ES-I3 (cell line): Measurements from ENCODE around the gene TMEM184A.

ENCODE experiments used
- H3K36me3 ChIP-seq: 2 replicates; pipeline ENCODE4 v1.6.1; 2013; ENCODE audit warnings: mild to moderate bottlenecking, low read length, control low read depth, moderate library complexity; ENCODE audit not compliant: insufficient read depth
- H3K4me1 ChIP-seq: 2 replicates; pipeline ENCODE4 v1.6.1; 2013; ENCODE audit warnings: mild to moderate bottlenecking, control low read depth, low read length; ENCODE audit not compliant: insufficient read depth
- H3K9ac ChIP-seq: 2 replicates; pipeline ENCODE4 v1.6.1; 2013; ENCODE audit warnings: low read depth, mild to moderate bottlenecking, low read length, moderate library complexity
- H3K9me3 ChIP-seq: 2 replicates; pipeline ENCODE4 v1.6.1; 2013; ENCODE audit warnings: mild to moderate bottlenecking, low read length, moderate library complexity; ENCODE audit not compliant: control insufficient read depth, insufficient read depth

TMEM184A gene

GRCh38 chr7:1555813-1556543 is at the start of gene TMEM184A:
Gene TMEM184A, minus strand, starts transcription at chr7:1556205. Its CDS starts 721 bp downstream, at chr7:1555484.
- Histone ChIP-seq H3K36me3 (no peaks in the 10 kb centered on the region), H3K9ac (peak within 1 kb of the TSS; percentile 14; the same call in 1 of the 2 replicates), H3K4me1 (peaks cover 10% of the 10 kb centered on the region; the same call in 1 of the 2 replicates), H3K9me3 (no peaks in the 10 kb centered on the region)

GRCh38 chr7:1604383-1604782 is 48.4 kb upstream of the TMEM184A start:
- no peak overlapping the region for H3K9ac ChIP-seq
- no peaks in the 10 kb centered on the region for H3K9me3 ChIP-seq
- peaks cover 5% of the 10 kb centered on the region for H3K4me1 ChIP-seq
- H3K36me3 ChIP-seq = no peaks in the 10 kb centered on the region

GRCh38 chr7:1603346-1604225 is 47.6 kb upstream of the TMEM184A start:
- Histone ChIP-seq H3K36me3 (no peaks in the 10 kb centered on the region), H3K9ac (no peak overlapping the region), H3K9me3 (no peaks in the 10 kb centered on the region), H3K4me1 (peaks cover 5% of the 10 kb centered on the region)

GRCh38 chr7:1602386-1602785 is 46.4 kb upstream of the TMEM184A start:
- Histone ChIP-seq H3K36me3 (no peaks in the 10 kb centered on the region), H3K4me1 (peaks cover 3% of the 10 kb centered on the region), H3K9ac (no peak overlapping the region), H3K9me3 (no peaks in the 10 kb centered on the region)

- no peaks in the 10 kb centered on the region for H3K4me1 ChIP-seq
- H3K9ac ChIP-seq = no peak overlapping the region
- no peaks in the 10 kb centered on the region for H3K36me3 ChIP-seq
- no peaks in the 10 kb centered on the region for H3K9me3 ChIP-seq
Measured at GRCh38 chr7:1601956-1602355, 46.0 kb upstream of the TMEM184A start.

- H3K36me3 ChIP-seq = no peaks in the 10 kb centered on the region
- H3K9me3 ChIP-seq = no peaks in the 10 kb centered on the region
- no peaks in the 10 kb centered on the region for H3K4me1 ChIP-seq
- H3K9ac ChIP-seq = no peak overlapping the region
Measured at GRCh38 chr7:1599640-1600395, 43.8 kb upstream of the TMEM184A start.

- no peak overlapping the region for H3K9ac ChIP-seq
- no peaks in the 10 kb centered on the region for H3K9me3 ChIP-seq
- H3K36me3 ChIP-seq = no peaks in the 10 kb centered on the region
- no peaks in the 10 kb centered on the region for H3K4me1 ChIP-seq
Measured at GRCh38 chr7:1598961-1599639, 43.1 kb upstream of the TMEM184A start.

- no peaks in the 10 kb centered on the region for H3K9me3 ChIP-seq
- no peaks in the 10 kb centered on the region for H3K36me3 ChIP-seq
- H3K9ac ChIP-seq = no peak overlapping the region
- peaks cover under 1% of the 10 kb centered on the region; the same call in 1 of the 2 replicates for H3K4me1 ChIP-seq
Measured at GRCh38 chr7:1598286-1598685, 42.3 kb upstream of the TMEM184A start.

- no peaks in the 10 kb centered on the region for H3K36me3 ChIP-seq
- H3K9ac ChIP-seq = no peak overlapping the region
- H3K9me3 ChIP-seq = no peaks in the 10 kb centered on the region
- H3K4me1 ChIP-seq = peaks cover 3% of the 10 kb centered on the region; the same call in 1 of the 2 replicates
Measured at GRCh38 chr7:1597791-1598190, 41.8 kb upstream of the TMEM184A start.

- Histone ChIP-seq H3K9ac (no peak overlapping the region), H3K36me3 (no peaks in the 10 kb centered on the region), H3K4me1 (peaks cover 3% of the 10 kb centered on the region; the same call in 1 of the 2 replicates), H3K9me3 (no peaks in the 10 kb centered on the region)
Measured at GRCh38 chr7:1597066-1597760, 41.2 kb upstream of the TMEM184A start.

- no peak overlapping the region for H3K9ac ChIP-seq
- H3K4me1 ChIP-seq = peaks cover 3% of the 10 kb centered on the region; the same call in 1 of the 2 replicates
- H3K9me3 ChIP-seq = no peaks in the 10 kb centered on the region
- H3K36me3 ChIP-seq = no peaks in the 10 kb centered on the region
Measured at GRCh38 chr7:1596181-1597043, 40.4 kb upstream of the TMEM184A start.

- no peaks in the 10 kb centered on the region for H3K36me3 ChIP-seq
- H3K9ac ChIP-seq = no peak overlapping the region
- peaks cover 3% of the 10 kb centered on the region; the same call in 1 of the 2 replicates for H3K4me1 ChIP-seq
- no peaks in the 10 kb centered on the region for H3K9me3 ChIP-seq
Measured at GRCh38 chr7:1595636-1596035, 39.6 kb upstream of the TMEM184A start.
